NB4 (cell line): ENCODE results near the gene NUAK1.

Experiments used
- DNase-seq: peaks from one replicate; pipeline ENCODE4 v3.0.0; 2010; ENCODE audit warnings: low read depth
- H3K4me3 ChIP-seq: one replicate; pipeline ENCODE4 v1.5.1; 2011; ENCODE audit warnings: mild to moderate bottlenecking, low read depth, low read length, moderate library complexity
- MAX ChIP-seq: IDR thresholded peaks from 2 replicates; pipeline ENCODE4 v1.6.1; 2011; ENCODE audit warnings: low read depth, low read length
- MYC ChIP-seq: IDR thresholded peaks from 2 replicates; pipeline ENCODE4 v1.6.1; 2011; ENCODE audit warnings: low read depth, low read length
- POLR2A ChIP-seq: IDR thresholded peaks from 2 replicates; pipeline ENCODE4 v1.6.1; 2011; ENCODE audit warnings: mild to moderate bottlenecking; ENCODE audit not compliant: insufficient read length; ENCODE audit errors: extremely low read depth
- TF ChIP-seq, protein P1 (sequence below): IDR thresholded peaks from one replicate; pipeline ENCODE4 v1.5.1; 2012; ENCODE audit warnings: low read depth, low read length

The NUAK1 gene

DNA sequence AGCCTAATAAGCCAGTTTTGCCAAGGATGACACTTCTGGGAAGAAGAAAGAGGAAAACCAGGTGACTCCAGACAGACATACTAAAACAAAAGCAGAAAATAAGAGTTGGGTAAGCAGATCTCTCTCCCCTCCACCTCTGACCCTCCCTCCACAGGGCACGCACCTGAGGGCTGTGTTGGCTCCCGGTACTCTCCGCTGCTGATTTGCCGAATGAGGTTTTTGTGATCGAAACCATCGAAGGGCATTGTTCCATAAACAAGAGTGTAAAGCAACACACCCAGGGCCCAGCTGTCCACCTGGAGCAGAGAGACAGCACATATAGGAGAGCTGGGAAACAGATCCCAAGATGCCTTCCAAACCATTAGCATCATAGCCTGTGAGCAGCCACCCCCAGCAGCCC, 68.1 kb downstream of the NUAK1 start:
- no peak overlapping the region for H3K4me3 ChIP-seq
- TF ChIP-seq POLR2A (no peak), MAX (no peak), MYC (no peak)
- TF ChIP-seq, protein P1, sequence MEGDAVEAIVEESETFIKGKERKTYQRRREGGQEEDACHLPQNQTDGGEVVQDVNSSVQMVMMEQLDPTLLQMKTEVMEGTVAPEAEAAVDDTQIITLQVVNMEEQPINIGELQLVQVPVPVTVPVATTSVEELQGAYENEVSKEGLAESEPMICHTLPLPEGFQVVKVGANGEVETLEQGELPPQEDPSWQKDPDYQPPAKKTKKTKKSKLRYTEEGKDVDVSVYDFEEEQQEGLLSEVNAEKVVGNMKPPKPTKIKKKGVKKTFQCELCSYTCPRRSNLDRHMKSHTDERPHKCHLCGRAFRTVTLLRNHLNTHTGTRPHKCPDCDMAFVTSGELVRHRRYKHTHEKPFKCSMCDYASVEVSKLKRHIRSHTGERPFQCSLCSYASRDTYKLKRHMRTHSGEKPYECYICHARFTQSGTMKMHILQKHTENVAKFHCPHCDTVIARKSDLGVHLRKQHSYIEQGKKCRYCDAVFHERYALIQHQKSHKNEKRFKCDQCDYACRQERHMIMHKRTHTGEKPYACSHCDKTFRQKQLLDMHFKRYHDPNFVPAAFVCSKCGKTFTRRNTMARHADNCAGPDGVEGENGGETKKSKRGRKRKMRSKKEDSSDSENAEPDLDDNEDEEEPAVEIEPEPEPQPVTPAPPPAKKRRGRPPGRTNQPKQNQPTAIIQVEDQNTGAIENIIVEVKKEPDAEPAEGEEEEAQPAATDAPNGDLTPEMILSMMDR, result no peak
- DNase-seq, result no peak

DNA sequence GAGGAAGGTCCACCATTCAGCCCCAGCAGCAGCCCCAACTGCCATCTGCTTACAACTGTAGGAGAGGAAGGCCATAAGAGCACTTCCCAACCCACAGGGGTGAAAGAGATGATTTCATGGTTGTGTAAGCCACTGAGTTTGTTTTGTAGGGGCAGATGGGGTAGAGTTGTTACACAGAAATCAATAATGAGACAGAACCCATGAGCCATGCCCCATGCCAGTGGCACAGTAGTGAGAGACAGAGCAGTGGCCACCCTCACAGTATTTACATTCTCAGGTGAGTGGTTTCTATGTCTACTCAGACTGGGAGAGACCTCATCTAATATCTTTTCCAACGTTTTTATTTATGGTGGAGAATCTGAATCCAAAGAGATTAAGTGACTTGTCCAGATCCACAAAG, 68.6 kb downstream of the NUAK1 start:
- no peak for DNase-seq
- no peak for TF ChIP-seq MAX
- no peak overlapping the region for H3K4me3 ChIP-seq

- H3K4me3 ChIP-seq, result no peak overlapping the region
- no peak for DNase-seq
- TF ChIP-seq, protein P1, result no peak
- TF ChIP-seq MAX, result no peak
- TF ChIP-seq MYC, result no peak
- no peak for TF ChIP-seq POLR2A
These were observed 70.5 kb downstream of the NUAK1 start for GRCh38 chr12:106068296-106068695.

DNA sequence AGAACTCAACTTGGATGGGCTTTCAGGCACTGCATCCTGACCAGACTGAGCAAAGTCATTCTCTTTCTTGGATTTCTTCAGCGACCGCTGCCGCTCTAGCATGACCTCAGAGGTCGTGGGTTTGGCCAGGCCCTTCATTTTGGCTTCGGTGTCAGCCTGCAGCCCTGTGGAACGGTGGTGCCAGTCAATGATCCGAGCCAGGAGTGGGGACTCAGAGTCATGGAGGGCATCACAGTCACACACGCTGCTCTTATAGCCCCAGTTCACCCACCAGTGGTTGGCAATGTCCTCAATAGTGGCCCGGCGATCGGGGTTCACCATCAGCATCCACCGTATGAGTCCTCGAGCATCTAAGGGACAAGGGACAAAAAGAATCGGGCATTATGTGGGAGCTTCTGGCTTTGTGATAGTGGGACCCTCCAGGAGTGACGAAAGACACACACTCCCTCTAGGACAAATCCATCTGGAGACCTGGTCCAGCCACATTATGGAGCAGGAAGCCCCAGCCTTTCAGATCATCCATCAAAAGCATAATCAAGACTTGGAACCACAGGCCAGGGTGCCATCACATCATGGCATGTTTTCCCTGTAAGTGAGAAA, 71.0 kb downstream of the NUAK1 start:
- no peak overlapping the region for H3K4me3 ChIP-seq
- no peak for DNase-seq
- TF ChIP-seq POLR2A (no peak), MAX (no peak), MYC (no peak)
- TF ChIP-seq, protein P1, result no peak

DNA sequence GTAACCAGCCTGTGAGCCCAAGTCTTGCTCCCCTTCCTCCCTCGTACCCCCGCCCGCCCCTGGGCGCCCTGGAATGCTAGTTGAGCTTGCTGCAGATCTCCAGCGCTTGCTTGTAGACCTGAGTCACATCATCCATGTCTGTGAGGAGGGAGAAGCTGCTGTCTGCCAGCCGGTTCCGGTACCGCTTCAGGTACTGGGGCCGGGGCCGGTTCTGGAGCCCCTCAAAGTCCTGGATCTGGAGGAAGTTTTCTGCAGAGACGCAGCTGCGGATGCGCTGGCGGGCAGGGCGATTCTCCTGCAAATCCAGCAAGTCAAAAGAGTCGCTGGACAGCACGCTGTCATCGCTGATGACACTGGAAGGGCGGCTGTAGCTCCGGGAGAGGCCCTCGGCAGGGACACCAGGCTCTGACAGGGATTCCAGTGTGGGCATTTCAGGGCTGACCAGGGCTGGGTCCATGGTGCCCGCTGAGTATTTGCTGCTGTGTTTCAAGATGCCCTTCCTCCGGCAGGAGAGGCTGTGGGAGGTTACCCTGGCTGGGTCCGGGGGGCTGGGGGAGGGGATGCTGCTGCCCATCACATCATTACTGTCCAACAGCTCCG, 71.9 kb downstream of the NUAK1 start:
- TF ChIP-seq MAX (no peak), MYC (no peak), POLR2A (no peak)
- TF ChIP-seq, protein P1, result no peak
- DNase-seq, result no peak
- no peak overlapping the region for H3K4me3 ChIP-seq

- no peak overlapping the region for H3K4me3 ChIP-seq
- TF ChIP-seq MAX (no peak), POLR2A (no peak), MYC (no peak)
- TF ChIP-seq, protein P1, result no peak
- no peak for DNase-seq
These were observed 72.6 kb downstream of the NUAK1 start for GRCh38 chr12:106066051-106066705.
